GM18858 (cell line): ENCODE data around the gene DYNC2H1.

Experiments
- ATAC-seq: cut with Tn5 transposase; IDR thresholded peaks from one replicate; pipeline ENCODE4 v1.9.1; 2021; ENCODE audit not compliant: unreplicated experiment

Gene DYNC2H1

DNA sequence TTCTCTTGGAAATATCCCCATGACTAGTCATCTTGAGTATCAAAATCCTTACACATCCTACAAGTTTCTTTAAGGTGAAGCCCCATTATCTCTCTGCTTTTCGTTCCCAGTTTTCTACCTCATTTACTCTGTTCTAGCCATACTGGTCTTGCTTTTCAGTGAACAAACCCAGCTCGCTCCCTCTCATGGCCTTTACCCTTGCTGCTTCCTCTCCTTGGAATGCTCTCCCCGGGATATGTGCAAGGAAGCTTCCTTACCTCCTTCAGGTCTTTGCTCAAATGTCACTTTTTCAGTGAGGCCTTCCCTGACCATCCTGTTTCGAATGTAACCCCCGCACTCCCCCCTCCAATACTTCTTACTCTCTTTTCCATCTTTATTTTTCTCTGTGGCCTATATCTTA lies 331.8 kb downstream of the DYNC2H1 start:
- no peak for ATAC-seq

DNA sequence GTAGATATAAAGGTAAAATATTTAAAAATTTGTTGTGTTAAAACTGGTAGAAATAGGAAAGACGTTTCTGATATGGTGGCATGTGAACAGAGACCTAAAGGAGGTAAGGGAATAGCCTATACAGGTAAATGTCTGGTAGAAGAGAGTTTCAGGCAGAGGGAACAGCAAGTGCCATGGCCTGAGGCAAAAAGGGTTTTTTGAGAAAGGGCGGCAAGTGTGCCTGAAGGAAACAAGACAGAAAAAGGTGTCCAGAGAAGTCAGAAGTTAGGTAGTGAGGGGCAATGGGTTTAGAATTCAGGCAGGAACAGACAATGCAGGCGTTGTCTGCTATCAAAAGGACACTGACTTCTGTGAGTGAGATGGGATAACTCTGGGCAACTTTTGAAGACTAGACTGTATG lies 339.7 kb downstream of the DYNC2H1 start:
- no peak for ATAC-seq

- ATAC-seq = no peak
Measured at GRCh38 chr11:103450241-103450640, 341.0 kb downstream of the DYNC2H1 start.

- no peak for ATAC-seq
Measured at GRCh38 chr11:103453126-103453525, 343.9 kb downstream of the DYNC2H1 start.

- no peak for ATAC-seq
Measured at GRCh38 chr11:103453915-103454709, 344.9 kb downstream of the DYNC2H1 start.

DNA sequence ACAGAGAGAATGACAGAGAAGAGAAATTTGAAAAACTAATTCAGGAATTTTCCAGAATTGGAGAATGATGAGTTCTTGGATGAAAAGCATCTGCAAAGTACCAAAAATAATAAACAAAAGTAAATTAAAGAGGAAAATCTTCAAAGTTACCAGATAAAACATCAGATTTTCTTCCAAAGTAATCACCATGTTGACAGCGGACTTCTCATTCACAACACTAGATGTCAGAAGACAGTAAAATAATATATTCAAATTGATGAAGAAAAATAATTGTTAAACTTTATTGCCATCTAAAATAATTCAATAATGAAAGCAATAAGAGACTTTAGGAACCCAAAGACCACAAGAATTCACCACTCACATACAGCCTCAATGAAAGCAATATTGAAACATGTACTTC lies 355.2 kb downstream of the DYNC2H1 start:
- ATAC-seq = no peak

GRCh38 chr11:103465555-103466140 lies 356.4 kb downstream of the DYNC2H1 start:
- ATAC-seq = no peak

- no peak for ATAC-seq
Measured at GRCh38 chr11:103471546-103471945, 362.3 kb downstream of the DYNC2H1 start.

- no peak for ATAC-seq
Measured at GRCh38 chr11:103476874-103477273, 367.6 kb downstream of the DYNC2H1 start.

GRCh38 chr11:103480421-103480820 lies 371.2 kb downstream of the DYNC2H1 start:
- ATAC-seq = no peak

- ATAC-seq = no peak
Measured at GRCh38 chr11:103483996-103484395, 374.8 kb downstream of the DYNC2H1 start.

DNA sequence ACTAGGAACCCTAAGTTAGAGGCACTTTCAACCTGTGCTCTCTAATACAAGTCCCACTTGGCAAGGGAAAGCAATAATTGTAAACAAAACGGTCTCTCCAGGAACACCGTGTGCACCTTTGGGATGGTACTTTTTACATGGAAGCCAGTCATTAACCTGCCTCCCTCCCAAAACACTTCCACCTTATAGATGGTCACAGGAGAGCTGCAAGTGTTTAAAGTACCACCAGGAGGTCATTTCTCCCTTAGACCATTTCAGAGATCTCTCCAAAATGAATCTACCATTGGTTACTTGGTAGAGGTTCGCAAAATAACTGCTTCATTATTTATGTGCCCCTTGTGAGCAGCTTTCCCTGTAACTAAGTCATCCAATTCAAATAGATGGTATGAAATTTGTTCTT lies 375.3 kb downstream of the DYNC2H1 start:
- ATAC-seq = no peak

DNA sequence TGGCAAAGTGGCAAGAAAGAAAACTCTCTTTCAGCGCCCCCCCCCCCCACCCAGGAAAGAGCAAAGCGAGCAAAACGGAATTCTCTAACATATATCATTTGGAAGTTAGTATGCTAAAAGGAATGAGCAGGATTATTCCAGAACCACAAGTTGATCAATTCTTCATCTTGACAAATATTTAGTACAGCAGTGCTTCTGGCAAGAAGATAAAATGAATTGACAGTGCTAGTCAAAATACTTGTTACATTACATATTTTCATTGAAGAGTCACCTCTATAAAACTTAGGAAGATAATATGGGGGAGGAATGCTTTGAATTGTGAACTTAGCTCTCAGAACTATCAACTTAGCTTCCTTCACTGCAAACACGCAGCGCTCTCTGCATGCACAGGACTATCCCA lies 377.4 kb downstream of the DYNC2H1 start:
- ATAC-seq = no peak

DNA sequence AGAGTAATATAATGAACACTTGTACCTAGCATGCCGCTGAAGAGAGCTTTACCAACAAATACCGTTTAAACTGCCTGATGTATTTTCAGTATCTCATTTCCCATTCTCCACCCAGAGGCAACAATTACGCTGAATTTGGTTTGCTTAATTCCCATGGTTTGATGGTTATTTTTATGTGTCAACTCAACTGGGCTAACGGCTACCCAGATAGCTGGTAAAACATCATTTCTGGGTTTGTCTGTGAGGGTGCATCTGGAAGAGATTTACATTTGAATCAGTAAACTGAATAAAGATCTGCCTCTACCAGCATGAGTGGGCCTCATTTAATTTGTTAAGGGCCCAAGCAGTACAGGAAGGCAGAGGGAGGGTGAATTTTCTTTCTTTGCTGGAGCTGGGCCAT lies 377.9 kb downstream of the DYNC2H1 start:
- no peak for ATAC-seq

- no peak for ATAC-seq
Measured at GRCh38 chr11:103488031-103488461, 378.8 kb downstream of the DYNC2H1 start.

GRCh38 chr11:103488579-103488978 lies 379.4 kb downstream of the DYNC2H1 start:
- no peak for ATAC-seq

DNA sequence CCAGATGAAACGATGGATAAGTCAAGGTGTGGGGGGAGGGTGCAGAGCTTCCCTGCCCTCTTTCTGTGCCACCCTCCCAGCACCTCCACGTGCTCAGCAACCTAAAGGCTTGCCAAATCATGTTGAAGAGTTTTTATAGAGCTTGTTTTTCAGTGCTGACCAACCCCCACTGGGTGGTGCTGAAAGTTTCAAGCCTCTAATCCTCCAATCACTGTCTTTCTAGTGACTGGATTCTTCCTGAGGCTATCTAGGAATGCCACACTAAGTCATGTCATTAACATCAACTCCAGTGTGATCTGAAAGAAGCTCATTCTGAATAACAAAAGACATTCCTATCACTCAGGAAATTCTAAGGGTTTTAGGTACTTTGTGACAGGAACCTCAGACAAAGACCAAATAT lies 382.6 kb downstream of the DYNC2H1 start:
- no peak for ATAC-seq

DNA sequence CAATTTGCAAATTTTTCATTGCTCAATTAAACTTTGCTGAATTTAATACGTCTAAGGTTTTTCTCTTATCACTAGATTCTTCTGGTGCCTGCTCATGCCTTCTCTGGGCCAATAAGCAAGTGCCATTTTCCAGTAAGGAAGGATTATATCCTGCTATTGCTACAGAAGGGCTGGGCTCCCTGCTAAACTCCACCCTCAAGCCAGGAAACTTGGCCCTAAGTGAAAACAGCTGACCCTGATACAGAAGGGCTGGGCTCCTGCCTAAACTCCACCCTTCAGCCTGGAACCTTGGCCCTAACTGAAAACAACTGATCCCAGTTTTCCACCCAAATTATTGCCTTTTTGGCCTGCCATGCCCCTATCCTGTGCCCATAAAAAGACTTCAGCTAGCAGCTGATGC lies 385.3 kb downstream of the DYNC2H1 start:
- no peak for ATAC-seq

DNA sequence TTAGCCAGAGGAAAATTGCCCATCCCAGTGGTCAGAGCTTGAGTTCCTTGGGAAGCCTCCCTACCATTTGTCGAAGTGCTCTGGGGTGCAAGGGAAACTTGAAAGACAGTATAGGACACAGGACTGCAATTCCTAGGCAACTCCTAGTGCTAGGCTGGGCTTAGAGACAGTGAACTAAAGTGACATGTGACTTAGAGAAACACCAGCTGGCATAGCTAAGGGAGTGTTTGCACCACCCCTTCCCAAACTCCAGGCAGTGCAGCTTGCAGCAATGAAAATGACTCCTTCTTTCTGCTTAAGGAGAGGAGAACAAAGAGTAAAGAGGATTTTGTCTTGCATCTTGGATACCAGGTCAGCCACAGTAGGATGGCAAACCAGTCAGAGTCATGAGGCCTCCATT lies 388.0 kb downstream of the DYNC2H1 start:
- ATAC-seq = no peak

GRCh38 chr11:103499710-103500340 lies 390.6 kb downstream of the DYNC2H1 start:
- no peak for ATAC-seq

DNA sequence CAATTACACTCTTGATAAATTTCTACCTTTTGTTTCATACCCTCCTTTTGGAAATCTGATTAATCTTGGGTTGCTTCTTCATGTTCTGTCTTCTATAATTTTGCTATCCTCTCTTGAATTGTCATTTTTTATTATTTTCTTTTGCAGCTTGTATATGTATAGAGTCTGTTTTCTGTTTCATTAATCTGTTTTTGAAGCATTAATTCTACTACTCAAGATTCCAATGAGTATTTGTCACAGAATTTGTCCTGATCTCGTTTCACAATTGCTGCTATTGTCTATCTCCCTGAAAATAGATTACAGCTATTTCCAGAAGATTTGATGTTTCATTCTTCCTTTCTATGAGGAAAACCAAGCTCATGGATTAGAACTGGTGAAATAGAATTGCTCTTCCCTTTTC lies 406.1 kb downstream of the DYNC2H1 start:
- no peak for ATAC-seq

DNA sequence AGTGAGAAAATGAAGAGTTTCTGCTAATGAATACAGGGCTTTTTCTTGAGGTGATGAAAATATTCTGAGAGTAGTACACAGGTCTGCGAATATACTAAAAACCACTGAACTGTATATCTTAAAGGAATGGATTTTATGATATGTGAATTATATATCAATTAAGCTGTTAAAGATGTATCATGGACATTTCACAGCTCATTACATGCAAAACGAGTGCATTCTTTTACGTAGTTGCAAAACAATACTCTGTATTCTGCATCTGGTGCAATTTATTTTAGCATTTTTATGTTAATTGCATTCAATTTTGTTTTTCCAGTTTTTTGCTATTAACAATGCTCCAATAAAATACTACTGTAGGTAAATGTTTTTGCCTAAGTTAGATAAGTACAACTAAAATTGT lies 411.6 kb downstream of the DYNC2H1 start:
- ATAC-seq = no peak
